Inferior parietal cortex (tissue), 1 donor: ENCODE measurements around the gene INHBC.
"Not testable (repeated sequence)": the region's sequence is repeated elsewhere in the genome, so short reads cannot be mapped to it uniquely, and the experiment has no call there.

ENCODE experiments used
- DNase-seq: peaks from one replicate; pipeline ENCODE4 v3.0.0-alpha.2; 2016; ENCODE audit errors: extremely low spot score

Gene INHBC

GRCh38 chr12:57487055-57487596, 52.5 kb downstream of the INHBC start:
- no peak for DNase-seq

DNA sequence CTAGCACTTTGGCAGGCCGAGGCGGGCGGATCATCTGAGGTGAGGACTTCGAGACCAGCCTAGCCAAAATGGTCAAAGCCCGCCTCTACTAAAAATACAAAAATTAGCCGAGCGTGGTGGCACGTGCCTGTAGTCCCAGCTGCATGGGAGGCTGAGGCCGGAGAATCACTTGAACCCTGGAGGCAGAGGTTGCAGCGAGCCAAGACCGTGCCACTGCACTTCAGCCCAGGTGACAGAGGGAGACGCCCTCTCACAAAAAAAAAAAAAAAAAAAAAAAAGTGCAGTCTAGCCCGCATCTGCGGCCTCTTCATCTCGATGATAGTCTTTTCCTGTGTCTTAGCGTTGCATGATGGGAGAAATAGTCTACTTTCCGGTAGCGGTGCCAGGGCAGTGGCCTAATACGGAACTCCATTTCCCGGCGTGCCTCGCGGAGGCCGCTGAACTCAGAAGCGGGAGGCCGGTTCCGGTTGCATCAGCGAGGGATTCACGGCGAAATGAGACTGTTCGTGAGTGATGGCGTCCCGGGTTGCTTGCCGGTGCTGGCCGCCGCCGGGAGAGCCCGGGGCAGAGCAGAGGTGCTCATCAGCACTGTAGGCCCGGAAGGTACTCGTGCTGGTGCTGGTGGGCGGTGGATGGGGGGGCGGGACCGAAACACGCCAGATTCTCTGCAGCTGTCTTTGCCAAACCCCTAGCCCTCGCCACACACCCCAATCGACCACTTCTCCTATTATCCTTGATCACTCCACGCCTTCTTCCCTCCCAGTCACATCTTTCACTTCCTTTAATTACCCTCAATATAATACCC, 53.2 kb downstream of the INHBC start, which contains the start of gene MARS1:
Gene MARS1 (plus strand): TSS at position 472 of the 805 bp plus-strand sequence. CDS start 23 bp downstream, at position 495.
- DNase-seq: peak; percentile 99

DNA sequence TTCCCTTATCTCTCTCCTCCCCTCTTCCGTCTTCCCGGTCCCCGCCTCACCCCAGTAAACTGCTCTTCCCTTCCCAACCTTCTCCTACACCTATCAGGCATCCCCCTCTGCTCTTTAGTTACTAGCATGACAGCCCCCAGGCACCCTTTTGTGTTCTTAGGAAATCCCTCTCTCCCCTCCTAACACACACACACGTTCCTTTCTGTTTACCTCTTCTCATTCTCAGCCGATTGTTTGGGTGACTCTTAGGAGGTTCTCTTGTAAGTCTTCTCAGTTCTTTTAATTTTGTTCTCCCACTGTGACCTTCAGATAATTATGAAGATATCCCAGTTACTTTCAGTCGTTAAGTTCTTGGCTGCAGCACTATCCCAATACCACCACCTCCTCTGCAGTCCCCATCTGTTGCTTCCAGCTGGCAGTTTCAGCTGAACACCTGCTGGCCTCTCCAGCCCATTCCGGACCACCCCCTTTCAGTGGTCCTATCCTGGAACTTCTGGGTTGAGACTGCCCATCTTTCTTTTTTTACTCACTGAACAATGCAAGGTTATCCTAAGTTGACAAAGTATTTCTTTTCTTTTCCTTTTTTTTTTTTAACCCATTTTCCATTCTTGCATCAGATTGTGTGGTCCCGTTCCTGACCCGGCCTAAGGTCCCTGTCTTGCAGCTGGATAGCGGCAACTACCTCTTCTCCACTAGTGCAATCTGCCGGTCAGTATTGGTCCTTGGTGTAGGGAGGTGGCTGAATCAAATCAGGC, 54.0 kb downstream of the INHBC start:
- DNase-seq: no peak

DNA sequence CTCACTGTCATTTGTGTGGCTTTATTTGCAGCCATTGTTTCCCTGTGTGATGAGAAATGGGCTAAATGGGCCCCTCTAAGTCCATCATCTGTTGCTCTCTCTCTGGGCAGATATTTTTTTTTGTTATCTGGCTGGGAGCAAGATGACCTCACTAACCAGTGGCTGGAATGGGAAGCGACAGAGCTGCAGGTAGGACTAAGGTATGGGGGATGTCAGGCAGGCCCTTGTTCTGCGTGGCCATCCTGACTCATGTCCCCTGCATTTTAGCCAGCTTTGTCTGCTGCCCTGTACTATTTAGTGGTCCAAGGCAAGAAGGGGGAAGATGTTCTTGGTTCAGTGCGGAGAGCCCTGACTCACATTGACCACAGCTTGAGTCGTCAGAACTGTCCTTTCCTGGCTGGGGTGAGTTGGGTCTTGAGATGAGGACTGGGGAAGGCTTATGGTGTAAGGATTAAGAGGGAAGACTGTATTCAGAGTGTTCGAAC, 54.6 kb downstream of the INHBC start:
- DNase-seq: no peak

- no peak for DNase-seq
Observed at GRCh38 chr12:57490126-57490525, 55.5 kb downstream of the INHBC start.

- no peak for DNase-seq
Observed at GRCh38 chr12:57491393-57492280, 57.1 kb downstream of the INHBC start.

DNA sequence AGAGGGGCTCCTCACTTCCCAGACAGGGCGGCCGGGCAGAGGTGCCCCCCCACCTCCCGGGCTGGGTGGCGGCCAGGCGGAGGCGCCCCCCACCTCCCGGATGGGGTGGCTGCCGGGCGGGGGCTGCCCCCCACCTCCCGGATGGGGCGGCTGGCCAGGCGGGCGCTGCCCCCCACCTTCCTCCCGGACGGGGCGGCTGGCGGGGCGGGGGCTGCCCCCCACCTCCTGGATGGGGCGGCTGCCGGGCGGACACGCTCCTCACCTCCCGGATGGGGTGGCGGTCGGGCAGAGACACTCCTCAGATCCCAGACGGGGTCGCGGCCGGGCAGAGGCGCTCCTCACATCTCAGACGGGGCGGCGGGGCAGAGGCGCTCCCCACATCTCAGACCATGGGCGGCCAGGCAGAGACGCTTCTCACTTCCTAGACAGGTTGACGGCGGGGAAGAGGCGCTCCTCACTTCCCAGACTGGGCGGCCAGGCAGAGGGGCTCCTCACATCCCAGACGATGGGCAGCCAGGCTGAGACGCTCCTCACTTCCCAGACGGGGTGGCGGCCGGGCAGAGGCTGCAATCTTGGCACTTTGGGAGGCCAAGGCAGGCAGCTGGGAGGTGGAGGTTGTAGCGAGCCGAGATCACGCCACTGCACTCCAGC, 60.6 kb downstream of the INHBC start:
- not testable (repeated sequence) for DNase-seq

GRCh38 chr12:57496822-57497221, 62.2 kb downstream of the INHBC start:
- no peak for DNase-seq

- no peak for DNase-seq
Observed at GRCh38 chr12:57497223-57498131, 62.9 kb downstream of the INHBC start.

DNA sequence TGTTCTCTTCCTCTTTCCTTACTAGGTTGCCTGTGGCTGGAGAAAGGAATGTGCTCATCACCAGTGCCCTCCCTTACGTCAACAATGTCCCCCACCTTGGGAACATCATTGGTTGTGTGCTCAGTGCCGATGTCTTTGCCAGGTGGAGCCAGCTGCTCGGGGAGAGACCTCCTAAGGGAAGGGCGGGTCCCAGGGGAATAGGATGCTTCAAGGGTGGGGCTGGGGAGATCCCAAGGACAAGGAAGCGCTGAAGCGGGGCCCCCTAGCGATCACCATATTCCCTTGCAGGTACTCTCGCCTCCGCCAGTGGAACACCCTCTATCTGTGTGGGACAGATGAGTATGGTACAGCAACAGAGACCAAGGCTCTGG, 63.5 kb downstream of the INHBC start:
- DNase-seq: no peak

DNA sequence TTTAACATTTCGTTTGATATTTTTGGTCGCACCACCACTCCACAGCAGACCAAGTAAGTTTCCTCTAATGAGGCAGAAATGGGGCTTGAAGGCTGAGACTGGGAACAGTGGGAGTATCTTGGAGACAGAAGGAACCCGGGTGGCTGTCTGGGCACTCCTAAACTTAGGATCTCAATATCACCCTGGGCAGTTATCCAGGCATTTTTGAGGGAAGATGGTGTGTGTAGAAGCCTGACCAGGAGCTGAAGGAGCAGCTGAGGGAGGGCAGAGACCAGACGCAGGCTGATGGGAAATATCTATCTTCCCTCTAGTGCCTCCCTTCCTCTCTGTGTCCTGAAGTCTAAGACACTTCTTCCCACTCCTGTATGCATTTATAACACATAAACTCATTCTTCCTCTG, 64.0 kb downstream of the INHBC start:
- DNase-seq: no peak

DNA sequence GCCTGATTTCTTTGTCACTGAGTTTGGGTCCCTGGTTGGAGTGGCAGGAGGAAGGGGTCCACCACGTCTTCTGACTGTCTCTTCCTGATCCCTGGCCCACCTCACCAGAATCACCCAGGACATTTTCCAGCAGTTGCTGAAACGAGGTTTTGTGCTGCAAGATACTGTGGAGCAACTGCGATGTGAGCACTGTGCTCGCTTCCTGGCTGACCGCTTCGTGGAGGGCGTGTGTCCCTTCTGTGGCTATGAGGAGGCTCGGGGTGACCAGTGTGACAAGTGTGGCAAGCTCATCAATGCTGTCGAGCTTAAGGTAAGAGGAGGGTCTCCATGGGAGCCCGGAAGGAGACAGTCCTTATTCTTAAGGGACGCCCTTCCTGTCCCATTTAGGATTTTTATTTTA, 65.6 kb downstream of the INHBC start:
- DNase-seq: no peak
